Heart left ventricle (tissue), 16 donors: ENCODE measurements around the gene AASDHPPT. TPM values are rescaled to one million over a fixed set of nuclear protein-coding genes. Genes with fewer than 3 reads are reported as not detected.

Source experiments
- ATAC-seq, 4 donors: fragments of 200-7000 bp; cut with Tn5 transposase; one replicate each; pipeline ENCODE4 v1.9.1; 2020 to 2022; ENCODE audit warnings: moderate library complexity in 4 of 4, mild to moderate bottlenecking in 3 of 4, moderate number of reproducible peaks in 1 of 4
- DNase-seq, 5 donors: peaks; one replicate each; pipeline ENCODE4 v3.0.0-alpha.2; 2020
- H3K27ac ChIP-seq, 12 donors: fragments of 200-600 bp; sonication (generic) in 4 of 12; one replicate each; pipeline versions ENCODE4 v1.5.0 to v1.8.0; 2016 to 2022; ENCODE audit warnings: mild to moderate bottlenecking in 2 of 12
- H3K27me3 ChIP-seq, 9 donors: fragments of 200-600 bp; sonication (generic) in 2 of 9; one replicate each; pipeline versions ENCODE4 v1.5.1 to v1.8.0; 2016 to 2022; ENCODE audit warnings: mild to moderate bottlenecking in 3 of 9
- H3K36me3 ChIP-seq, 9 donors: fragments of 200-600 bp; sonication (generic) in 2 of 9; one replicate each; pipeline versions ENCODE4 v1.5.0 to v1.8.0; 2018 to 2022; ENCODE audit warnings: mild to moderate bottlenecking in 2 of 9
- H3K4me1 ChIP-seq, 12 donors: fragments of 200-600 bp; sonication (generic) in 4 of 12; one replicate each; pipeline versions ENCODE4 v1.5.0 to v1.8.0; 2016 to 2022; ENCODE audit warnings: mild to moderate bottlenecking in 3 of 12
- H3K4me3 ChIP-seq, 12 donors: fragments of 200-600 bp; sonication (generic) in 4 of 12; one replicate each; pipeline versions ENCODE4 v1.5.0 to v1.8.0; 2017 to 2022; ENCODE audit warnings: mild to moderate bottlenecking in 9 of 12, moderate library complexity in 4 of 12
- H3K9me3 ChIP-seq, 12 donors: fragments of 200-600 bp; sonication (generic) in 4 of 12; one replicate each; pipeline versions ENCODE4 v1.5.0 to v1.8.0; 2016 to 2022; ENCODE audit warnings: mild to moderate bottlenecking in 1 of 12
- CTCF ChIP-seq, 12 donors: fragments of 200-600 bp; sonication (generic) in 4 of 12; IDR thresholded peaks; one replicate each; pipeline versions ENCODE4 v1.5.0 to v1.8.0; 2018 to 2022; ENCODE audit warnings: antibody characterized with exemption in 12 of 12, mild to moderate bottlenecking in 5 of 12
- POLR2A ChIP-seq, 2 donors: fragments of 450-650 bp; IDR thresholded peaks; one replicate each; pipeline ENCODE4 v1.6.1; 2017; ENCODE audit warnings: antibody characterized with exemption in 2 of 2, mild to moderate bottlenecking in 2 of 2, moderate library complexity in 2 of 2
- WGBS, 4 donors: extraction: QIAGEN DNeasy Blood & Tissue Kit in 2 of 4; methylation state at CpG; one replicate each; pipeline versions ENCODE4 v1.1.5 to v1.1.7; 2013 to 2018; 5-methylcytosine and 5-hydroxymethylcytosine counted together
- intact Hi-C, 10 donors: fragments of 100-400 bp; cut with DNase I; formaldehyde crosslinking; loops; one replicate each; pipeline versions ENCODE4 v1.11.1 to v1.14.2; 2022
- polyA plus RNA-seq, 2 donors: library from polyadenylated mRNA; stranded (reverse); fragments of 200-250 nt; gene quantifications; one replicate each; pipeline ENCODE4 v1.2.3, GENCODE V29; 2013
- total RNA-seq, 9 donors: library from RNA; depleted of rRNA in 2 of 9; stranded (reverse); fragments of >200 nt in 2 of 9; fragmentation: NEBNext Ultra II Directional in 3 of 9; extraction: Animal tissue kit (Norgen Biotek cat#: 25700) in 3 of 9; gene quantifications; one replicate each; pipeline versions ENCODE4 v1.1.0 to v1.2.4, GENCODE V29; 2016 to 2023
- donor health status: ischemic (EF 13 %, LVEDD 7.1; RV severe dilation, severe dysfunction).
- donor health status: healthy with polysubstance abuse.
- donor health status: DM: no; HTN: yes; CAD: no.
- donor health status: DM: no; HTN: no; CAD: no.
- donor health status: ischemic (EF 25% LVEDD 6.9; RV normal size, moderate dysfunction).
- donor health status: ischemic (EF 25% LVEDD 5.7; RV mildly dilated, moderate dysfunction).
- donor health status: healthy.
- donor health status: DM: yes; HTN: yes; CAD: no.
- donor health status: ischemic (EF 35%, LVEDD 5.7; RV mildly dilated, moderate dysfunction).
- donor health status: nonischemic (EF 11% LVEDD 7.7; RV severe dilation, severe dysfunction).
- donor health status: DM: yes; HTN: yes; CAD: no.
- donor health status: PGD.
- donor health status: ischemic (EF 29% LVEDD 5.4; RV normal size, mild dysfunction).
- donor health status: nonischemic (EF 23%, LVEDD 6.1; RV moderate dilation, normal function).

The AASDHPPT gene
- total and polyA plus RNA-seq, 11 donors, result 14.6 to 42.8 (median 36.4) TPM

DNA sequence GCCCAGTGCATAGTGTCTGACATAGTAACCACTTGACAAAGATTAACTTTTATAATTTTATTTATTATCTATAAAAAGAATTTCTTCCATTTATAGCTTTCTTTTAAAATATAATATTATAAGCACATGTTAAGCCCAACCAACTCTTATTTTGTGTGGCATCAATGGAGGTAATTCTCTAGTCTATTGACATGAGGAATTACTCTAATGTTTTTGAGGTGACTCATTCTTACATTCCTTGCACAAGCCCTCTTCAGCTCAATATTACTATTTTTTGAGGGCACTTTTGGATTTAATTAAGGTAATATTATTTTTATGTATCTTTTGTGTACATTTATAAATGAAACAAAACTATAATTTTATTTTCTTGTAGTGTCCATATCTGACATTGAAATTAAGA, 59.6 kb downstream of the AASDHPPT start:
- peaks cover 0 to 5% (median 0%) of the 10 kb centered on the region in 12 donors for H3K9me3 ChIP-seq
- no peaks in the 10 kb centered on the region for H3K36me3 ChIP-seq
- H3K4me3 ChIP-seq, result no peak overlapping the region
- peaks cover 0 to 10% (median 0%) of the 10 kb centered on the region in 9 donors for H3K27me3 ChIP-seq
- no peak overlapping the region for H3K27ac ChIP-seq
- no peak for DNase-seq
- H3K4me1 ChIP-seq, result no peaks in the 10 kb centered on the region
- intact Hi-C loops, result no loop called here
- no peak for ATAC-seq
- TF ChIP-seq POLR2A (IDR thresholded peaks at IDR 0.05), result no peak
- no peak for TF ChIP-seq CTCF (IDR thresholded peaks at IDR 0.05)

GRCh38 chr11:106137758-106138157, 60.3 kb downstream of the AASDHPPT start:
- no peak for DNase-seq
- no peaks in the 10 kb centered on the region for H3K36me3 ChIP-seq
- no peaks in the 10 kb centered on the region for H3K4me1 ChIP-seq
- no peak for ATAC-seq
- H3K9me3 ChIP-seq, result peaks cover 0 to 5% (median 0%) of the 10 kb centered on the region in 12 donors
- peaks cover 0 to 10% (median 0%) of the 10 kb centered on the region in 9 donors for H3K27me3 ChIP-seq
- H3K27ac ChIP-seq, result no peak overlapping the region
- 74 to 93% (median 90%) methylated on average over 1 of the region's 1 CpG for WGBS, 4 donors
- TF ChIP-seq CTCF (IDR thresholded peaks at IDR 0.05) (no peak), POLR2A (IDR thresholded peaks at IDR 0.05) (no peak)
- H3K4me3 ChIP-seq, result no peak overlapping the region
- intact Hi-C loops, result no loop called here

Other genes starting within 250 kb of the AASDHPPT start
- gene MSANTD4, start 55.4 kb upstream of the AASDHPPT start, total RNA-seq, result 10 to 100 TPM; 13.3 to 27.2 (median 19.7) TPM
- 10 to 100 TPM in 1 of 2 donors, 1 to 10 TPM in 1; 7.3 to 28.7 TPM for gene MSANTD4, start 55.4 kb upstream of the AASDHPPT start, polyA plus RNA-seq
- 10 to 100 TPM in 4 of 9 donors, 1 to 10 TPM in 5; 2.8 to 17.3 (median 9.4) TPM for gene KBTBD3, start 315 bp upstream of the AASDHPPT start, total RNA-seq
- 1 to 10 TPM; 3.2 to 4.9 TPM for gene KBTBD3, start 315 bp upstream of the AASDHPPT start, polyA plus RNA-seq